GM19455 (cell line): ENCODE results near the gene ADGRV1.
"Not testable (repeated sequence)": the region's sequence is repeated elsewhere in the genome, so short reads cannot be mapped to it uniquely, and the experiment has no call there.

ENCODE experiments used
- ATAC-seq: cut with Tn5 transposase; IDR thresholded peaks from one replicate; pipeline ENCODE4 v1.9.1; 2021; ENCODE audit not compliant: unreplicated experiment

The ADGRV1 gene

DNA sequence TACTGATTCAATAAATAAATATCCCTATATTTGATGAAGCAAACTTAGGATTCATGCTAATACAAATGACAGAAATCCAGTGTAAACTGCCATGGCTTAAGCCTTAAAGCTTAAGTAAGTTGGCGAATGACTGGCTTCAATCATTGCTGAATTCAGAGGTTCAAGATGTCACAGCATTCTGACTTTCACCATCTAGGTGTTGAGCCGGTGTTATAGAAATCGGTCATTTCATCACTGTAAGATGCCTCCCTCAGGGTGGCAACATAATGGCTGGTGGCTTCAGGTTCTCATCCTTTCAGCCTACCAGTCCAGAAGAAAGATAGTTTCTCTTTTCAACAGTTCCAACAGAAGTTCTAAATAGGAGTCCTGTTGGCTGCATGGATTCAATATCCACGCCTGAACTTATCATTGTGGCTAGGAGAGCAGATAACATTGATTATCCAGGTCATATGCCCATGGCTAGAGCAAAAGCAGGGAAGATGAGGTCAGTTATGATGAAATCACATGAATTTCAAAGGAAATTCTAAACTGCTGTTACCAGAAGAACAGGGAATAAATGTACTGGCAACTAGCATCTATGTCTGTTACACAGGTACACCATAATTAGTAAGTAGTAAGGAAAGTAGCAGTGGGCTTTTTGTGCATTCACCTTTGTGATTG is 460.2 kb downstream of the ADGRV1 start:
- no peak for ATAC-seq

- no peak for ATAC-seq
Observed at GRCh38 chr5:91020065-91020800, 461.6 kb downstream of the ADGRV1 start.

GRCh38 chr5:91022518-91022917 is 463.9 kb downstream of the ADGRV1 start:
- no peak for ATAC-seq

DNA sequence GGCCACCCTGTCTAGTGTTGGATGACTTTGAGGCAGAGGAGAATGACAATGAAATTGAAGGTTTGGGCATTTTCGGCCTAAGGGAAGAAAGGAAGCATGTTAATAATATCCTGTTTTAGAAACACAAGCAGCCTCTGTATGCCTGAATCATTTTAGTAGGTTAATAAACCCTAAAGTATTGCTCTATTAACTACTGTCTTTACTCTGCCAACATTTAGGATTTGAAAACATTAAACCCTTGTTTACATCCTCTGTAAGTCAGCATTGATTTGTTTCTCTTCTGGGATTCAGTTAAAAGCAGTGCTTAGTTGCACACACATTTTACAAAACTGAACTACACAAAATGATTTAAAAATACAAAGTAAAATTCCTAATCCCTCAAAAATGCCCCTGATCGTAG is 465.6 kb downstream of the ADGRV1 start:
- ATAC-seq: no peak

- ATAC-seq: no peak
Observed at GRCh38 chr5:91024727-91025126, 466.1 kb downstream of the ADGRV1 start.

GRCh38 chr5:91025449-91025848 is 466.9 kb downstream of the ADGRV1 start:
- no peak for ATAC-seq

GRCh38 chr5:91025956-91026355 is 467.4 kb downstream of the ADGRV1 start:
- ATAC-seq: no peak

GRCh38 chr5:91026466-91026865 is 467.9 kb downstream of the ADGRV1 start:
- ATAC-seq: no peak

GRCh38 chr5:91027405-91028139 is 469.0 kb downstream of the ADGRV1 start:
- no peak for ATAC-seq

DNA sequence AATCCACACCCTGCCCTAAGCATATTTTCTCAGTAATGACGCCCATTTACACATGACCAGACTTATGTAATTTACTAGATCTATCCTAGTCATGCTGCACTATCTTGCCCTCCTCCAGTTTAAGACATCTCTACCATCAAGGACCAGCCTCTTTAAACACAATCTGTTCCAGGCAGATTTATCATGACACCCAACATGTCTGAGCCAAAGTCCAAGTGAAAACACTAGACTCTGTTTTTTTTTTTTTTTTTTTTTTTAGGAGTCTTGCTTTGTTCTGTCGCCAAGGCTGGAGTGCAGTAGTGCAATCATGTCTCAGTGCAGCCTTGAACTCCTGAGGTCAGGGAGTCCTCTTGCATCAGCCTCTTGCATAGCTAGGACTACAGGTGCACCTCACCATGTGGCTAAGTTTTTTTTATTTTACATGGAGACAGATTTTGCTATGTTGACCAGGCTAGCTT is 469.9 kb downstream of the ADGRV1 start:
- ATAC-seq: no peak

DNA sequence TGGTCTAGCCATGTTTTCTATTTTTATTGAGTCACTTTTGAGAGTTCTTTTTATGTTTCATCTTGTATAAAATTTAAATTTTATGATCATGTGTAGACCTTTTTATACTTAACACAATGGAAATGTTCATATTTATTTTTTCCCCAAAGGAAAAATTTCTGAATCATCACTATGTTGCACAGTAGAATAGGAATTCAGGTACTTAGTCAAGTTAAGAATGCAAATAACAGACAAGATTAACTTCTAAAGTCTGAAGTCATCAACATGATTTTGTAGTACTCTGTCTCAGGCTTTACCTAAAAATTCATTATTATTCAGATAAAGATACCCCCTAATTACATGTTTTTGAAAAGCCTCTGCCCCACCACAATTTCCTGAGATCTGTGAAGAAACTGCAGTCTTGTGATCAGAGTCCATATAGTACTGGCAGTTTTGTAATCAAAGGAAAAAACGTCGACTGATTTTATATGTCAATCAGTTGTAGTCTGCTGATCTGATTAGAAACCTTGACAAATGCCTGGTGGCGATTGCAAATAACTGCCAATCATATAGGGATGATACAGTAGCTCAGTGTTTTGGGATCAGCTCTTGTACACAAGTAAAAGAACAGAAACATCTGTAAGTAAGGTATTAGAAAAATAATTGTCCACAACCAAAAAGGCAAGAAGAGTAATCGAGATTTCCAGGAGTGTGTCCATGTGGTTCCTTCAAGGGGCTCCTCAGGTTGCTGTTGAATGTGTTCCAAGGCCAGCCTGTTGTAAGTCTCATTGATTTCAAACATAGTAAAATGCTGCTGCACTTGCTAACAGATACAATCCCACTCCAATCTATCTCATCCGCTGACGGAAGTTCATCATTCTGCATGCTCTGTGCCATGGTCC is 472.2 kb downstream of the ADGRV1 start:
- no peak for ATAC-seq

DNA sequence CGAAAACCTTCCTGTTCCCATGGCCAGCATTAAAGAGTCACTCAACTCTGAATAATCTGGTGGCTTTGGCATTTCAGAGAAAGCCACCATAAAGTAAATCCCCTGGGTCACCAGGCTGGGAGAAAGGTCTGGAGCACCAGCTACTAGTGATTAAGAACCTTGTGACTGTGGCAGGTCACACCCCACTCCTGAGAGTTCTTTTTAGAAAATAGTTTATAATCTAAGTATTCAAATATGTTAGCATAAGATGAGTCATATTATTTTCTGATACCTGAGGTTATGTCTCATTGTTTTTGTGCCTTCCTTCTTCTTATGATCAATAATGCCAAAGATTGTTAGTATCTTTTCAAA is 472.8 kb downstream of the ADGRV1 start:
- no peak for ATAC-seq

GRCh38 chr5:91032125-91032524 is 473.5 kb downstream of the ADGRV1 start:
- no peak for ATAC-seq

DNA sequence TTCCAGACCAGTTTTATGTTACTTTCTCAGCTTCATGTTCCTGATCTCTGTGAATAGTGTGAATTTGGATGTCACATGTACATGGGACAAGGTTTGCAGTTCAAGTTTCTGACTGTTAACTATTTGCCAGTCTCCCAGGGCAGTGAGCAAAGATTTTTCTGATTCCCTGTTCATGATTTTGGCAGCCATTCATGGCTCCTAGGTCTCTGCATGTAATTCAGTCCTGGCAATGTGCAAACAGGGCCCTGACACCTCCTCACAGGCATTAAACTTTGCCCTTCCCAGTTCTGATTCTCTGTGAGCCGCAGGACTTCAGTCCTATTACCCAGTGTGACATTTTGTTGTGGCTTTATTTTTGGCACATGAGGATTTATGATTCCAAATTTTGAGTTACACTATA is 474.8 kb downstream of the ADGRV1 start:
- ATAC-seq: no peak

DNA sequence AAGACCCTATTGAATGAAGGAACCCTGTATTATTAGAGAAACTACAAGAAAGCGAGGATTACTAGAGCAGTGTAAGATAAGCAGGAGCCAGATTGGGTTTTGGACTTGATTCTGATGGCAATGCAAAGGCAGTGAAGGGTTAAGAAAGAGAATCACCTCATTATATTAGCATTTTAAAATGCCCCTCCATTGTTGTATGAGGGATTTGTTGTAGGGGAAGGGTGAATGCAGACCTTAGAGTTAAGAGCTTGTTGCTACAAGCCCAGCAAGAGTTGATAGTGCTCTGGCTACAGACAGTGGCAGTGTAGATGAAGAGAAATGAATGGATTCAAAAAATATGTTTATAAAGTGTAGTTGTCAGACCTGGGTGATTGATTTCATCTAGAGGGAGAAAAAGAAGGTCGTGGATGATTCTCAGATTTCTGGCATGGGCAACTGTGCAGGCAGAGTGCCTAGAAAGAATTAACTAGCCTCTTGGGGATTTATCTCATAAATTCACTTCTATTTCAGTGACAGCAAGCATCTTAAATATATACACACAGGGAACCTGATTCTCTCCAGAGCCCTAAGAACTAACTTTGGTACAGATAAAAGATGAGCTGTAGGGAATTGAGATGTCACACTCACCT is 479.7 kb downstream of the ADGRV1 start:
- no peak for ATAC-seq

DNA sequence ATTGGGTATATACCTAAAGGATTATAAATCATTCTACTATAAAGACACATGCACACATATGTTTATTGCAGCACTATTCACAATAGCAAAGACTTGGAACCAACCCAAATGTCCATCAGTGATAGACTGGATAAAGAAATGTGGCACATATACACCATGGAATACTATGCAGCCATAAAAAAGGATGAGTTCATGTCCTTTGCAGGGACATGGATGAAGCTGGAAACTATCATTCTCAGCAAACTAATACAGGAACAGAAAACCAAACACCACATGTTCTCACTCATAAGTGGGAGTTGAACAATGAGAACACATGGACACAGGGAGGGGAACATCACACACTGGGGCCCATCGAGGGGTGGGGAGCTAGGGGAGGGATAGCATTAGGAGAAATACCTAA is 482.5 kb downstream of the ADGRV1 start:
- not testable (repeated sequence) for ATAC-seq

DNA sequence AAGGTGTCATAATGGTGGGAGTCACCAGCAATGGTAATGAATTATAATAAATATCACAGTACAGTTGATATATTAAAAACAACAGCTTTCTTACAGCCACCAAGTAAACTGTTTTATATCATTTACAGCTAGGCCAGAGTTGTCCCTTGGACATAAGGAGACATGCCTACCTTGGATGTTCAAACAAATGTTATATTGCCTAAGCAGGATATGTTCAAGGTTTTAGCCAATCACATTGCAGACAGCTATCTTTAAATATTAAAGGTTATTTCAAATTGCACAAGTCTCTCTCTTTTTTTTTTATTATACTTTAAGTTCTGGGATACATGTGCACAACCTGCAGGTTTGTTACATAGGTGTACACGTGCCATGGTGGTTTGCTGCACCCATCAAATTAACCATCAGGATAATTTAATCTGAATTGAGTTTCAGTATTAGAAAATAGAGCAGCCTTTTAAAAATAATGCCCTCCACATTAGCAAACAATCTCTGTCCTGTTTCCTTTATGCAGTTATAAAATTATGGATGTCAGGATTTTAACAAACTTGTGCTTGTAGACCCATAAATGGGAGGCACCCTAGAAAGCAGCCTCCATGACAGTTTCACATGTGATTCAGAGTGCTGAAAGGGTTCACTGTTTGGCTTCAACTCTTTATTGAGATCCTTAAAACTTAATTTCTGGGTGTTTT is 483.8 kb downstream of the ADGRV1 start:
- no peak for ATAC-seq

DNA sequence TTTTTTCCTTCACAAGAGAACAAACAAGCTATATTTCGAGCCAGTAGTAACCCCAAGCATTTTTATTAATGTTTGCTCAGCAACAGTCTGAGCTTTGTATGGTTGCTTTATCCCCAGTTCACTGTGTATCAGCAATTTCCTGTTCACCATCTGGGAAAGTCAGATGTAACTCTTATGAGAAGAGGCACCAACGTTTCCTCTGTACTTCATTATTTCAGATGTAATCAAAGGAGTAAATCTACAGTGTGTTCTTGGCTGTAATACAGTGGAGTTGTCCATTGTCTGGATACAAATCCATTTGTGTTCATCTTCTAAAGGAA is 484.3 kb downstream of the ADGRV1 start:
- ATAC-seq: no peak

- no peak for ATAC-seq
Observed at GRCh38 chr5:91048073-91048472, 489.5 kb downstream of the ADGRV1 start.

- no peak for ATAC-seq
Observed at GRCh38 chr5:91049112-91049511, 490.5 kb downstream of the ADGRV1 start.
